GM23338 (cell line): Measurements from ENCODE around the gene SIRPB1. TPM values are rescaled to one million over a fixed set of nuclear protein-coding genes. Genes with fewer than 3 reads are reported as not detected.

Experiments
- ATAC-seq: fragments of 200-7000 bp; cut with Tn5 transposase; 3 replicates; pipeline ENCODE4 v1.9.1; 2020
- DNase-seq: peaks from one replicate; pipeline ENCODE4 v3.0.0-alpha.2; 2015; ENCODE audit warnings: low spot score
- H2AFZ ChIP-seq: fragments of 200-600 bp; sonication (generic); 2 replicates; pipeline ENCODE4 v1.8.0; 2016; ENCODE audit warnings: antibody characterized with exemption, mild to moderate bottlenecking, moderate library complexity
- H3F3A ChIP-seq: fragments of 200-600 bp; sonication (generic); replicated peaks from 2 replicates; pipeline ENCODE4 v1.8.0; 2017; ENCODE audit warnings: antibody characterized with exemption, mixed run types, low read depth
- H3K27ac ChIP-seq: fragments of 200-600 bp; sonication (generic); 2 replicates; pipeline ENCODE4 v1.6.1; 2016; ENCODE audit warnings: low read depth
- H3K27me3 ChIP-seq: fragments of 200-600 bp; sonication (generic); 2 replicates; pipeline ENCODE4 v1.8.0; 2016; ENCODE audit warnings: mild to moderate bottlenecking, mixed run types, moderate library complexity; ENCODE audit not compliant: insufficient read depth
- H3K36me3 ChIP-seq: fragments of 200-600 bp; sonication (generic); 2 replicates; pipeline ENCODE4 v1.8.0; 2016; ENCODE audit warnings: mild to moderate bottlenecking; ENCODE audit not compliant: insufficient read depth
- H3K4me1 ChIP-seq: fragments of 200-600 bp; sonication (generic); 2 replicates; pipeline ENCODE4 v1.8.0; 2016; ENCODE audit warnings: mild to moderate bottlenecking, moderate library complexity; ENCODE audit not compliant: insufficient read depth
- H3K4me2 ChIP-seq: fragments of 200-600 bp; sonication (generic); 2 replicates; pipeline ENCODE4 v1.7.1; 2017; ENCODE audit warnings: mixed run types
- H3K4me3 ChIP-seq: fragments of 200-600 bp; sonication (generic); 2 replicates; pipeline ENCODE4 v1.6.1; 2016; ENCODE audit warnings: mixed run types
- H3K79me2 ChIP-seq: fragments of 200-600 bp; sonication (generic); replicated peaks from 2 replicates; pipeline ENCODE4 v1.8.0; 2017; ENCODE audit warnings: mild to moderate bottlenecking; ENCODE audit not compliant: insufficient read depth
- H3K9me2 ChIP-seq: fragments of 200-600 bp; sonication (generic); 2 replicates; pipeline ENCODE4 v1.8.0; 2017; ENCODE audit not compliant: insufficient read depth
- H4K20me1 ChIP-seq: fragments of 200-600 bp; sonication (generic); replicated peaks from 2 replicates; pipeline ENCODE4 v1.8.0; 2017; ENCODE audit warnings: mild to moderate bottlenecking; ENCODE audit not compliant: insufficient read depth
- H3K27ac Mint-ChIP-seq: 2 replicates; pipeline ENCODE4 v1.8.0; 2020; ENCODE audit warnings: inconsistent platforms, mild to moderate bottlenecking, moderate library complexity, mixed read lengths
- H3K27me3 Mint-ChIP-seq: 3 replicates; pipeline ENCODE4 v1.8.0; 2022; ENCODE audit warnings: low read depth, mild to moderate bottlenecking, moderate library complexity, mixed read lengths, inconsistent platforms; ENCODE audit not compliant: insufficient read depth, poor library complexity
- H3K36me3 Mint-ChIP-seq: 3 replicates; pipeline ENCODE4 v1.8.0; 2021; ENCODE audit warnings: low read depth, mild to moderate bottlenecking, inconsistent platforms, moderate library complexity, mixed read lengths
- H3K4me1 Mint-ChIP-seq: 3 replicates; pipeline ENCODE4 v1.8.0; 2020; ENCODE audit warnings: mild to moderate bottlenecking, inconsistent platforms, mixed read lengths
- H3K4me3 Mint-ChIP-seq: 3 replicates; pipeline ENCODE4 v1.8.0; 2021; ENCODE audit warnings: moderate library complexity, mild to moderate bottlenecking, inconsistent platforms, mixed read lengths
- H3K9me3 Mint-ChIP-seq: 3 replicates; pipeline ENCODE4 v1.8.0; 2020; ENCODE audit warnings: moderate library complexity, mild to moderate bottlenecking, inconsistent platforms, mixed read lengths
- CREB1 ChIP-seq: fragments of 250-450 bp; sonication (Bioruptor Pico); IDR thresholded peaks from 2 replicates; pipeline ENCODE4 v1.5.0; 2020; ENCODE audit warnings: low read depth, mild to moderate bottlenecking, moderate library complexity
- EZH2 ChIP-seq: fragments of 200-600 bp; sonication (generic); IDR thresholded peaks from one replicate; pipeline ENCODE4 v1.8.0; 2017; ENCODE audit warnings: antibody characterized with exemption, mild to moderate bottlenecking, low read depth; ENCODE audit not compliant: unreplicated experiment
- EZH2phosphoT487 ChIP-seq: fragments of 200-600 bp; sonication (generic); IDR thresholded peaks from one replicate; pipeline ENCODE4 v1.8.1; 2018; ENCODE audit warnings: antibody characterized with exemption; ENCODE audit not compliant: unreplicated experiment
- JUNB ChIP-seq: IDR thresholded peaks from one replicate; pipeline ENCODE4 v1.6.1; 2016; ENCODE audit warnings: antibody characterized with exemption; ENCODE audit not compliant: unreplicated experiment
- NANOG ChIP-seq: IDR thresholded peaks from 2 replicates; pipeline ENCODE4 v1.6.1; 2016; ENCODE audit warnings: antibody characterized with exemption, borderline replicate concordance
- POLR2AphosphoS5 ChIP-seq: IDR thresholded peaks from 2 replicates; pipeline ENCODE4 v1.6.1; 2016; ENCODE audit warnings: antibody characterized with exemption, low read depth
- STAT1 ChIP-seq: IDR thresholded peaks from one replicate; pipeline ENCODE4 v1.6.1; 2016; ENCODE audit warnings: antibody characterized with exemption; ENCODE audit not compliant: unreplicated experiment
- ZNF114 ChIP-seq: fragments of 250-450 bp; sonication (Bioruptor Pico); IDR thresholded peaks from 2 replicates; pipeline ENCODE4 v1.5.0; 2020; ENCODE audit warnings: mild to moderate bottlenecking, moderate library complexity
- ZNF331 ChIP-seq: fragments of 250-450 bp; sonication (Bioruptor Pico); IDR thresholded peaks from 2 replicates; pipeline ENCODE4 v1.5.0; 2020; ENCODE audit warnings: low read depth, mild to moderate bottlenecking, moderate library complexity
- polyA plus RNA-seq: library from polyadenylated mRNA; unstranded; fragments of >200 nt; fragmentation: Nextera tagmentation; extraction: Ambion mirVana; gene quantifications from 2 replicates; pipeline ENCODE4 v1.2.1, GENCODE V29; 2016
- total RNA-seq: library from RNA; depleted of rRNA; stranded (reverse); fragments of >200 nt; shearing (Covaris generic); gene quantifications from 2 replicates; pipeline ENCODE4 v1.2.3, GENCODE V29; 2014
- TF ChIP-seq, protein P1 (sequence below): IDR thresholded peaks from 2 replicates; pipeline ENCODE4 v1.6.1; 2016; ENCODE audit warnings: antibody characterized with exemption
- TF ChIP-seq, protein P2 (sequence below): fragments of 250-450 bp; sonication (Bioruptor Pico); IDR thresholded peaks from 2 replicates; pipeline ENCODE4 v1.5.0; 2020; ENCODE audit warnings: mild to moderate bottlenecking, moderate library complexity
- TF ChIP-seq, protein P3 (sequence below), 2 experiments: fragments of 200-600 bp in 1 of 2; sonication (generic) in 1 of 2; conservative IDR thresholded peaks; 2 replicates each; pipeline versions ENCODE4 v1.5.1 to v1.6.1; 2016 to 2017; ENCODE audit warnings: antibody characterized with exemption in 2 of 2, low read depth in 2 of 2, mild to moderate bottlenecking in 2 of 2, moderate library complexity in 1 of 2

Gene SIRPB1
- total and polyA plus RNA-seq, 2 experiments from 2014 or later, result not detected

DNA sequence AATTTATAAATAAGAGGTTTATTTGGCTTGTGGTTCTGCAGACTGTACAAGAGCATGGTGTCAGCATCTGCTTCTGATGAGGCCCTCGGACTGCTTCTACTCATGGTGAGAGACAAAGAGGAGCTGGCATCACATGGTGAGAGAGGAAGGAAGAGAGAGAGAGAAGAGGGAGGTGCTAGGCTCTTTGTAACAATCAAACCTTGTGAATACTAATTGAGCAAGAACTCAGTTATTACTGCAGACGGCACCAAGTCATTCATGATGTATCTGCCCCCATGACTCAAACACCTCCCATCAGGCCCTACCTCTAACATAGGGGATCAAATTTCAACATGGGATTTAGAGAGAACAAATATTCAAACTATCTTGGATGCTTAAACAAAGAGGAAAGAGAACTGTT is 44.1 kb upstream of the SIRPB1 start:
- H3K9me2 ChIP-seq, result no peaks in the 10 kb centered on the region
- no peaks in the 10 kb centered on the region for H3K27me3 ChIP-seq
- H3K4me2 ChIP-seq, result no peak overlapping the region
- Mint-ChIP-seq H3K27ac (no peak overlapping the region), H3K4me3 (no peak overlapping the region), H3K27me3 (peaks cover 3% of the 10 kb centered on the region), H3K9me3 (no peaks in the 10 kb centered on the region; the same call in 2 of the 3 replicates), H3K4me1 (peaks cover 7% of the 10 kb centered on the region), H3K36me3 (no peaks in the 10 kb centered on the region; the same call in 2 of the 3 replicates)
- H2AFZ ChIP-seq, result peak overlapping the region; percentile 63; the same call in 1 of the 2 replicates
- DNase-seq (no peak), ATAC-seq (no peak)
- H3K79me2 ChIP-seq, result no peaks in the 10 kb centered on the region
- TF ChIP-seq JUNB, result no peak
- TF ChIP-seq STAT1, result no peak
- no peak for TF ChIP-seq NANOG
- no peaks in the 10 kb centered on the region for H3F3A ChIP-seq
- no peaks in the 10 kb centered on the region for H4K20me1 ChIP-seq
- H3K4me3 ChIP-seq, result no peak overlapping the region
- H3K27ac ChIP-seq, result no peak overlapping the region
- no peaks in the 10 kb centered on the region for H3K4me1 ChIP-seq
- H3K36me3 ChIP-seq, result no peaks in the 10 kb centered on the region

DNA sequence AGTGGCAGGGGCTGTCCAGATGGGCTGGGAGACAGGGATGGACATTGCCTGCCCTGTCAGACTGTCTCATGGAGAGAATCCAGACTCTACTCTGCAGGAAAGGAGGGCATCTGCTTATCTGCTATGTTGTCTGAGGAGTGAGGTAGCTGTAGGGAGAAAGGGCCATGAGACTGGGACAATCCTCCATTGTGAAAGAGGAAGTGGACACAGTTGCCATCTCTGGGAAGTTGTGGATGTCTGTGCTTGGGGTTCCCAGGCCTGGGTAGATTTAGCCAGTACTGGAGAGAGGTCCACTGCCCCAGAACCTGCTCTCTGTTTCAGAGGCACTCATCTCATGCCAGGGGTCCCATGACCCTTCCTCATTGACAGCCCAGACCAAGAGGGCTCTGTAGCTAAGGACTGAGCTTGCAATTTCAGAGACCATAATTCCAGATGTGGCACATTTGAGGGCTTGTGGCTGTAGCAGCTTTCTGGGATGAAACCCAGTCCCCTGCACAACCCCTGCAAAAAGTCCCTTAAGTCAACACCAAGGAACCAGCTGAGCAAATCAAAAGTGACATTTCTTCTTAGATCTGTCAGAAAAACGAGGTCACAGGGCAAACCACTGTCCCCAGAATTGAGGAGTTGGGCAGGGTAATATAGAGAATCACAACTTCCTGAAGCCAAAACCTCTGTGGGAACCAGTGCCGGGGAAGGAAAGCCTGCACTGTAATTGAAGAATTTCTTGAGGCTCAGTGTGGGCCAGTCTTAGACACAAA is 41.9 kb upstream of the SIRPB1 start:
- Mint-ChIP-seq H3K9me3 (no peaks in the 10 kb centered on the region; the same call in 2 of the 3 replicates), H3K36me3 (no peaks in the 10 kb centered on the region; the same call in 2 of the 3 replicates), H3K27me3 (peaks cover 3% of the 10 kb centered on the region), H3K27ac (no peak overlapping the region), H3K4me3 (no peak overlapping the region), H3K4me1 (peaks cover 7% of the 10 kb centered on the region)
- no peak overlapping the region for H2AFZ ChIP-seq
- no peak overlapping the region for H3K27ac ChIP-seq
- H3K4me1 ChIP-seq, result no peaks in the 10 kb centered on the region
- no peak overlapping the region for H3K4me3 ChIP-seq
- ATAC-seq (no peak), DNase-seq (no peak)
- H4K20me1 ChIP-seq, result no peaks in the 10 kb centered on the region
- no peaks in the 10 kb centered on the region for H3F3A ChIP-seq
- no peaks in the 10 kb centered on the region for H3K36me3 ChIP-seq
- H3K27me3 ChIP-seq, result no peaks in the 10 kb centered on the region
- H3K79me2 ChIP-seq, result no peaks in the 10 kb centered on the region
- H3K9me2 ChIP-seq, result no peaks in the 10 kb centered on the region; the same call in 1 of the 2 replicates
- H3K4me2 ChIP-seq, result no peak overlapping the region
- TF ChIP-seq ZNF331 (CRISPR knock-in tag) (no peak), ZNF114 (CRISPR knock-in tag) (no peak), NANOG (no peak), POLR2AphosphoS5 (no peak), EZH2phosphoT487 (no peak), STAT1 (no peak), CREB1 (CRISPR knock-in tag) (no peak), EZH2 (no peak), JUNB (no peak)
- TF ChIP-seq, protein P1, sequence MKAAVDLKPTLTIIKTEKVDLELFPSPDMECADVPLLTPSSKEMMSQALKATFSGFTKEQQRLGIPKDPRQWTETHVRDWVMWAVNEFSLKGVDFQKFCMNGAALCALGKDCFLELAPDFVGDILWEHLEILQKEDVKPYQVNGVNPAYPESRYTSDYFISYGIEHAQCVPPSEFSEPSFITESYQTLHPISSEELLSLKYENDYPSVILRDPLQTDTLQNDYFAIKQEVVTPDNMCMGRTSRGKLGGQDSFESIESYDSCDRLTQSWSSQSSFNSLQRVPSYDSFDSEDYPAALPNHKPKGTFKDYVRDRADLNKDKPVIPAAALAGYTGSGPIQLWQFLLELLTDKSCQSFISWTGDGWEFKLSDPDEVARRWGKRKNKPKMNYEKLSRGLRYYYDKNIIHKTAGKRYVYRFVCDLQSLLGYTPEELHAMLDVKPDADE, result no peak
- TF ChIP-seq, protein P2, sequence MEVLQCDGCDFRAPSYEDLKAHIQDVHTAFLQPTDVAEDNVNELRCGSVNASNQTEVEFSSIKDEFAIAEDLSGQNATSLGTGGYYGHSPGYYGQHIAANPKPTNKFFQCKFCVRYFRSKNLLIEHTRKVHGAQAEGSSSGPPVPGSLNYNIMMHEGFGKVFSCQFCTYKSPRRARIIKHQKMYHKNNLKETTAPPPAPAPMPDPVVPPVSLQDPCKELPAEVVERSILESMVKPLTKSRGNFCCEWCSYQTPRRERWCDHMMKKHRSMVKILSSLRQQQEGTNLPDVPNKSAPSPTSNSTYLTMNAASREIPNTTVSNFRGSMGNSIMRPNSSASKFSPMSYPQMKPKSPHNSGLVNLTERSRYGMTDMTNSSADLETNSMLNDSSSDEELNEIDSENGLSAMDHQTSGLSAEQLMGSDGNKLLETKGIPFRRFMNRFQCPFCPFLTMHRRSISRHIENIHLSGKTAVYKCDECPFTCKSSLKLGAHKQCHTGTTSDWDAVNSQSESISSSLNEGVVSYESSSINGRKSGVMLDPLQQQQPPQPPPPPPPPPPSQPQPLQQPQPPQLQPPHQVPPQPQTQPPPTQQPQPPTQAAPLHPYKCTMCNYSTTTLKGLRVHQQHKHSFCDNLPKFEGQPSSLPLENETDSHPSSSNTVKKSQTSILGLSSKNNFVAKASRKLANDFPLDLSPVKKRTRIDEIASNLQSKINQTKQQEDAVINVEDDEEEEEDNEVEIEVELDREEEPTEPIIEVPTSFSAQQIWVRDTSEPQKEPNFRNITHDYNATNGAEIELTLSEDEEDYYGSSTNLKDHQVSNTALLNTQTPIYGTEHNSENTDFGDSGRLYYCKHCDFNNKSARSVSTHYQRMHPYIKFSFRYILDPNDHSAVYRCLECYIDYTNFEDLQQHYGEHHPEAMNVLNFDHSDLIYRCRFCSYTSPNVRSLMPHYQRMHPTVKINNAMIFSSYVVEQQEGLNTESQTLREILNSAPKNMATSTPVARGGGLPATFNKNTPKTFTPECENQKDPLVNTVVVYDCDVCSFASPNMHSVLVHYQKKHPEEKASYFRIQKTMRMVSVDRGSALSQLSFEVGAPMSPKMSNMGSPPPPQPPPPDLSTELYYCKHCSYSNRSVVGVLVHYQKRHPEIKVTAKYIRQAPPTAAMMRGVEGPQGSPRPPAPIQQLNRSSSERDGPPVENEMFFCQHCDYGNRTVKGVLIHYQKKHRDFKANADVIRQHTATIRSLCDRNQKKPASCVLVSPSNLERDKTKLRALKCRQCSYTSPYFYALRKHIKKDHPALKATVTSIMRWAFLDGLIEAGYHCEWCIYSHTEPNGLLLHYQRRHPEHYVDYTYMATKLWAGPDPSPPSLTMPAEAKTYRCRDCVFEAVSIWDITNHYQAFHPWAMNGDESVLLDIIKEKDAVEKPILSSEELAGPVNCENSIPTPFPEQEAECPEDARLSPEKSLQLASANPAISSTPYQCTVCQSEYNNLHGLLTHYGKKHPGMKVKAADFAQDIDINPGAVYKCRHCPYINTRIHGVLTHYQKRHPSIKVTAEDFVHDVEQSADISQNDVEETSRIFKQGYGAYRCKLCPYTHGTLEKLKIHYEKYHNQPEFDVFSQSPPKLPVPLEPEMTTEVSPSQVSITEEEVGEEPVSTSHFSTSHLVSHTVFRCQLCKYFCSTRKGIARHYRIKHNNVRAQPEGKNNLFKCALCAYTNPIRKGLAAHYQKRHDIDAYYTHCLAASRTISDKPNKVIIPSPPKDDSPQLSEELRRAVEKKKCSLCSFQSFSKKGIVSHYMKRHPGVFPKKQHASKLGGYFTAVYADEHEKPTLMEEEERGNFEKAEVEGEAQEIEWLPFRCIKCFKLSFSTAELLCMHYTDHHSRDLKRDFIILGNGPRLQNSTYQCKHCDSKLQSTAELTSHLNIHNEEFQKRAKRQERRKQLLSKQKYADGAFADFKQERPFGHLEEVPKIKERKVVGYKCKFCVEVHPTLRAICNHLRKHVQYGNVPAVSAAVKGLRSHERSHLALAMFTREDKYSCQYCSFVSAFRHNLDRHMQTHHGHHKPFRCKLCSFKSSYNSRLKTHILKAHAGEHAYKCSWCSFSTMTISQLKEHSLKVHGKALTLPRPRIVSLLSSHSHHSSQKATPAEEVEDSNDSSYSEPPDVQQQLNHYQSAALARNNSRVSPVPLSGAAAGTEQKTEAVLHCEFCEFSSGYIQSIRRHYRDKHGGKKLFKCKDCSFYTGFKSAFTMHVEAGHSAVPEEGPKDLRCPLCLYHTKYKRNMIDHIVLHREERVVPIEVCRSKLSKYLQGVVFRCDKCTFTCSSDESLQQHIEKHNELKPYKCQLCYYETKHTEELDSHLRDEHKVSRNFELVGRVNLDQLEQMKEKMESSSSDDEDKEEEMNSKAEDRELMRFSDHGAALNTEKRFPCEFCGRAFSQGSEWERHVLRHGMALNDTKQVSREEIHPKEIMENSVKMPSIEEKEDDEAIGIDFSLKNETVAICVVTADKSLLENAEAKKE (CRISPR knock-in tag), result no peak
- TF ChIP-seq, protein P3, sequence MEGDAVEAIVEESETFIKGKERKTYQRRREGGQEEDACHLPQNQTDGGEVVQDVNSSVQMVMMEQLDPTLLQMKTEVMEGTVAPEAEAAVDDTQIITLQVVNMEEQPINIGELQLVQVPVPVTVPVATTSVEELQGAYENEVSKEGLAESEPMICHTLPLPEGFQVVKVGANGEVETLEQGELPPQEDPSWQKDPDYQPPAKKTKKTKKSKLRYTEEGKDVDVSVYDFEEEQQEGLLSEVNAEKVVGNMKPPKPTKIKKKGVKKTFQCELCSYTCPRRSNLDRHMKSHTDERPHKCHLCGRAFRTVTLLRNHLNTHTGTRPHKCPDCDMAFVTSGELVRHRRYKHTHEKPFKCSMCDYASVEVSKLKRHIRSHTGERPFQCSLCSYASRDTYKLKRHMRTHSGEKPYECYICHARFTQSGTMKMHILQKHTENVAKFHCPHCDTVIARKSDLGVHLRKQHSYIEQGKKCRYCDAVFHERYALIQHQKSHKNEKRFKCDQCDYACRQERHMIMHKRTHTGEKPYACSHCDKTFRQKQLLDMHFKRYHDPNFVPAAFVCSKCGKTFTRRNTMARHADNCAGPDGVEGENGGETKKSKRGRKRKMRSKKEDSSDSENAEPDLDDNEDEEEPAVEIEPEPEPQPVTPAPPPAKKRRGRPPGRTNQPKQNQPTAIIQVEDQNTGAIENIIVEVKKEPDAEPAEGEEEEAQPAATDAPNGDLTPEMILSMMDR (conservative IDR thresholded peaks at IDR 0.05; ENCODE audit: low read depth in 2 of 2), result no peak
